GM19035 (cell line): ENCODE data around the gene CENPX.

Experiments used
- ATAC-seq: cut with Tn5 transposase; IDR thresholded peaks from one replicate; pipeline ENCODE4 v1.9.1; 2021; ENCODE audit not compliant: unreplicated experiment

Gene CENPX

DNA sequence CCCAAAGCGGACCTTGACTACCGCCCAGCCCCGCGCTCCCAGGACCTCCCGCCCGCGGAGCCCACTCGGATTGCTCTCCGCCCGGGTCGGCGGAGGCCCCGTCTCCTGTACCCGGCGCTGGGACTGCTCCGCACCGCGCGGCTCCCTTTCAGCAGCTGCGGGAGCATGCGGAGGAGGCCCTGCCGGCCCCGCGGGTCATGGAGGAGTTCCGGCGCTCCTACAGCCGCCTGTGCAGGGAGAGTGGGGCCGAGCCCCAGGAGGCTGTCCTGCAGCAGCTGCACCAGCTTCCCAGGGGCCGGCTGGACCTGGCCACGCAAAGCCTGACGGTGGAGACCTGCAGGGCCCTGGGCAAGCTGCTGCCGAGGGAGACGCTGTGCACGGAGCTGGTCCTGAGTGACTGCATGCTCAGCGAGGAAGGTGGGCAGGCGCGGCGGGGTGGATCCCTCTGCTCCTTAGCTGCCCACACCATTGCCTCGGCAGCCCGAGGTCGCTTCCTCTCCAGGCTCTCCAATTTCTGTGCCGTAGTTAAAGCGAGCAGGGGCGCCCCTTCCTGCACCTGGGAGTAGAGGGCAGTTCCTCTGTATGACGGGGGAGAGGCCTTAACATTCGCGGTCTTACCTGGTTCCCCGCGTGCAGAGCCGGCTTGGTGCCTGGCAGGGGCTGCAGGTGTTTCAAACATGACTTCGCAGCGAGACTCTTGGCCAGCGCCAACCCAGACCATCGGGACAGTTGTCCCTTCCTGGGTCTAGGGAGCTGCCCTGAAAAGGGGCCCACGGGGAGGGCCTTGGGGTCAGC is 966 bp upstream of the CENPX start:
- ATAC-seq = peak; percentile 1

DNA sequence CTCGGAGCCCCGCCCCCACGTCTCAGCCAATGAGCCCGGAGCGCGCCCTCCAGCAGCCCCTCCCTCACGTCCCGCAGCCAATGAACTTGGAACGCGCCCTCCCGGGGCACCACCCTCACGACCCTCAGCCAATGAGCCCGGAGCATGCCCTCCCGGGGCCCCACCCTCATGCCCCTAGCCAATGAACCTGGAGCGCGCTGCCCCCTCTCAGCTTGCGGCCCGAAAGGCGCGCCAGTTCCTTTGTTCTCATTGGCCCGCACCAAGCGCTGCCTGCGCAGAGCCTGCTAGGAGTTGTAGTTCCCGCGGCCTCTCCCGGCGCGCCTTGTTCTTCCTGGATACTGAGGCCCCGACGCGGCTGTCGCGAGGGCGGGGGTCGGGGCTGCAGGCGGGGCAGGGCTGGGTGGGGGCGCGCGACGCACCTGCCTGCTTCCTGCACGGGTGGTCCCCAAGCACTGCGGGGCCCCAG is 336 bp upstream of the CENPX start, which contains the start of gene LRRC45:
LRRC45 (plus strand) TSS at position 325 of the 466 bp plus-strand sequence. CDS start 339 bp downstream, outside the sequence.
- peak; percentile 90 for ATAC-seq

DNA sequence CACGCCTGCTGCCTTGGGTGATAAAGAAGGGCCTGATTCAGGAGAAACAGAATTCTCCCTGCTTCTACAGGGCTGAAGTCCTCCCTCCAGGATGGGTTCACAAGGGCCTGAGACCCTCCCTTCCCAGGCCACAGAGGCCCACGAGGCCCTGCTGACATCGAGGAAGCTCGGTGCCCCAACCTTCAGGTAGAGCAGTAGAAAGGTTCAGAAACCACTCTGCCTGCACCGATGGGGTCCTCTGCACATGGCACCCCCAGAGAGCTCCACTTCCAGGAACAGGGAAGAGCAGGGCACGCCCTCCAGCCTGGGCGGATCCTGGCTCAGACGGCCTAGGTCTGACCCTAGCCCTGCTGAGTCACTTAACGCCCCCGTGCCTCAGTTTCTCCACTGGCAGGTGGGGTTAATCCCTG is 773 bp downstream of the CENPX start:
- no peak for ATAC-seq

- ATAC-seq = no peak
Observed at GRCh38 chr17:82021107-82021899, 1.4 kb downstream of the CENPX start.

DNA sequence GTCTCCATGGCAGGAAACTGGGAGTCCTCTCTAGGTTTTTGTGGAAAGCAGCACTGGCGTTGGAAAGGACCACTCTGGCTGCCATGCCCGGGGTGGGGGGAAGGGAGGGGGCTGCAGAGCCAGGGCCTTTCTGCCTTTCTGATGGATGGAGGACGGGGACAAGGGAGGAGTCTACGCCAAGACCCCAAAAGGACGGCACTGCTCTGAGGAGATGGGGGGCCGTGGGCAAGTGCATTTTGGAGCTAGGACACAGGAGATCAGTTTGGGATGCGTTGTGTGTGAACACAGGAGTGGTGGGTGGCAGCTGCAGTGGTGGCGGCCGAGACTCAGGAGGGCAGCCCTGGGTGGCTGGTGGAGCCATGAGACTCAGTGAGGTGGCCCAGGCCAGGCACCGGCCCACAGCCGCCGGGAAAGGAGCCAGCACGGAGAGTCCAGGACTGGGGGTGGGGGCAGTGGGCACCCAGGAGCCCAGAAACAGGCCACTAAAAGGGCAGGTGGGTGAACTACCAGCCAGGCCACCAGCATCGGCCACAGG is 2.0 kb downstream of the CENPX start:
- ATAC-seq = no peak

DNA sequence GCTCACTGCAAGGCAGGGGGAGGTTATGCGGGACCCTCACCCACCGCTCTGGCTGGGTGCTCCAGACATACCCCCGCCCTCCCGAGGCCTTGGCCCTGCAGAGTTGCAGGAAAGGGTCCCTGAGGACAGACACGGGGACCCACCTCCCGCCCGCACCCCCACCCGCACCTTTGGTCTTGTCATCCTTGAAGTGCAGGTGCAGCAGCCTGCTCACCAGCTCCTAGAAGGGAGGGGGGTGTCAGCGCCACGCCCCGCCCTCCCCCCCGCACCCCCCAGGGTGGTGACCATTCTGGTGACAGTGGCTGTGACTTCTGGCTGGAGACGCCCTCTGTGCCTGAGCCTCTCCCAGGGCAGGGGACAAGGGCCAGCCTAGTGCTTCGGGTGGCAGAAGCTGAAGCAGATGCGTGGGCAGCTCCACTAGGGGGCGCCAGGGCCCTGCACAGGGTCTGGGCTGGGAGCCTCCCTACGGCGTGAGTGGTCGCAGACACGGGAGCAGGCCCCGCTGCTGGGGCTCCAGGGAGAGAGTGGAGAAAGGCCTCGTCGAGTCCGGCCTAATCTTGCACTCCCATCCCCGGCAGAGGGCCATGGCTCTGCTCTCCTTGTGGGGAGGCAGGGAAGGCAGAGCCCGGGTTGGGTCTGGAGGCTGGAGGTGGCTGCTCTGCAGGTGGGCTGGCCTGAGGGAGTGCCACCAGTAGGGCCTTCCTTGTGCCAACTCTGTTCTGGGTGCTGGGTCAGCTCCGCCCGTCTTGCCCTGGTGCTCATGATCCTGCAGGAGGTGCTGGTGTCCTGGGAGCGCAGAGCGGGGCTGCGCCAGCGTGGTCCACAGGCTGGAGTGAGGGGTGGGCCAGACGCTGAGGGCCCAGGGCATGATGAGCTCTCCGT is 2.7 kb downstream of the CENPX start:
- no peak for ATAC-seq

GRCh38 chr17:82018989-82019689 is 3.5 kb downstream of the CENPX start:
- ATAC-seq = no peak

GRCh38 chr17:82018152-82018988 is 4.3 kb downstream of the CENPX start:
- no peak for ATAC-seq

- no peak for ATAC-seq
Observed at GRCh38 chr17:82017612-82018151, 5.0 kb downstream of the CENPX start.

- ATAC-seq = no peak
Observed at GRCh38 chr17:82016875-82017459, 5.7 kb downstream of the CENPX start.

DNA sequence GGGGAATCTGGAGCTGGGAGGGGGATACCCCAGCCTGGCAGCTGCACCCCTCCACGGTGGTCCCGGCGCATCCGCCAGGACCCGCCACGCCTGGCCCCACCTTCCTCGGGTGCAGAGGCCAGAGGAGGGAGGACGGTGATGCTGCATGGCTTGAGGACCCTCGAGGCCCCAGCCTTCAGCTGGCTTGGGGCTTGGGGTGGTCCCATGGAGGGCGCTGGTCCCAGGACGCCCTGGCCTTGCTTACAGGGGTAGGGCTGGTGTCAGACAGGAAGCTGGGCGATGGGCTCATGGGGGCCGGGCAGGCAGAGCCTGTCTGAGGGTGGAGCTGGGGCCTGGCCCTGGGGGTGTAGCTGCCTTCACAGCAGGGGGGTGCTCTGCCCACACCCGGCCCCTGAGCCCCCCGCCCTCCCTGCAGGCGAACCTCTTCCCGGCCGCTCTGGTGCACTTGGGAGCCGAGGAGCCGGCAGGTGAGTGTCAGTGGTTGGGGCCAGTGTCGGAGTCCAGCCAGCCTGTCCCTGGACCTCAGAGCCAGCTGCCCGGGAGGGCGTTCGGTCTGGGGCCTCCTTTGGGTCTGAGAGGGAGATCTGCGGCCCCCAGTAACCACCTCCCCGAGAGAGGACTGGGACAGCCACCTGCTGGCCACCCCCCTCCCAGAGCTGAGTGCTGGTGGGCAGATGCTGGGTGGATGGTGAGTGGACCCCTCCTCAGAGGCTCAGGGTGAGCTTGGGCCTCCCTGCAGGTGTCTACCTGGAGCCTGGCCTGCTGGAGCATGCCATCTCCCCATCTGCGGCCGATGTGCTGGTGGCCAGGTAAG is 6.4 kb downstream of the CENPX start:
- no peak for ATAC-seq

- ATAC-seq = no peak
Observed at GRCh38 chr17:82015311-82015971, 7.2 kb downstream of the CENPX start.

DNA sequence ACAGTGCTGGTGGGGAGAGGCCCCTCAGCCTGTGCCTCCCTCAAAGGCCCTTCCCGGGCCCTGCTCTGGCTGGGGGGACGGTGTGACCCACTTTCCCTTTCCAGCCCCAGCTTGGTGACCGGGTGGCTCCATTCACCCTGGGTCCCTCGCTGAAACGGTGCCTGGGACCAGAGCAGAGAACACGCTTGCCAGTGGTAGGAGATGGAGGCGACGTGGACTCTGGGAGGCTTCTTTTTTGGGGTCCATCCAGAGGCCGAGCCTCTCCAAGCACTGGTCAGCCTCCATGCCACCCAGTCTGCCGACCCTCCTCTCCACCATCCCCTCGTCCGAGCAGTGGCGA is 7.7 kb downstream of the CENPX start:
- ATAC-seq = no peak

DNA sequence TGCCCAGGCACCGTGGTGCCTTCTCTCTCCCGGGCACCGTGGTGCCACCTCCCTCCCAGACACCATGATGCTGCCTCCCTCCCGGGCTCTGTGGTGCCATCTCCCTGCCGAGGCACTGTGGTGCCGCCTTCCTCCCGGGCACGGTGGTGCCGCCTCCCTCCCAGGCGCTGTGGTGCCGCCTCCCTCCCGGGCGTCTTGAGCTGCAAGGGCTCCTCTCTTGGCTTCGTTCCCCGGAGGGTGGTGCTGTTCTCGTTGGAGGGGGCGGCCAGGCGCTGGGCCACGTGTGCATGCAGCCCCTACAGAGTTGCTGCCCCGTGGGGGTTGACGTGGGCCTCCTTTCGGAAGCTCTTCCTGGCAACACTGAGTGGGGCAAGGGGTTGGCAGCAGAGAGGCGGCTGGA is 8.2 kb downstream of the CENPX start:
- ATAC-seq = no peak

DNA sequence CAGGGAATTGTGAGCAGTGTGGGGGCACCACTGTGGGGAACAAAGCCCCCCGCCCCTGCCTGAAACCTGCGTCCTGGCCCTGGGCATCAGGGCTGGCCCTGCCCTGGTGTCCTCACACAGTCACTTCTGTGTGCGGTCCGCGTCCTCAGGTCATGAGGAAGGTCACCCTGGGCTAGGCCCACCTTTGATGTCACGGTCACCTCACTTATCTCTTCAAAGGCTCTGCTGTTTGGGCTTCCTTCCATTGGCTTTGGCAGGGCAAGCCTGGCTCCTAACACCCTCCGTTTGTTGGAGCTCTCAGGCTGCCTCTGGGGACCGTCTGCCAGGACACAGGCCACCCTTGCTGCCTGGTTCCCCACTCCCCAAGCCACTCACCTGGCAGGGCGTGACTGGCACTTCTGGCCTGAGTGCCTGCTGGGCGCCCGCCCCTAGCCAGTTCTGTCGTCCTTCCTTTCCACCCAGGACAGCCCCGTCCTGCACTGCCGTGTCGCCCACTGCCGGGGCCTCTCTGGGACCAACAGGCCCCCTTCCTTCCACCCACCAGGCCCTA is 8.8 kb downstream of the CENPX start:
- ATAC-seq = no peak

- ATAC-seq = no peak
Observed at GRCh38 chr17:82013341-82013740, 9.3 kb downstream of the CENPX start.

- ATAC-seq = no peak
Observed at GRCh38 chr17:82012640-82013295, 9.9 kb downstream of the CENPX start.
